GM18870 (cell line): ENCODE results near the gene BANP.
"Not testable (repeated sequence)": the region's sequence is repeated elsewhere in the genome, so short reads cannot be mapped to it uniquely, and the experiment has no call there.

ENCODE experiments used
- ATAC-seq: cut with Tn5 transposase; IDR thresholded peaks from one replicate; pipeline ENCODE4 v1.9.1; 2021; ENCODE audit warnings: moderate library complexity; ENCODE audit not compliant: unreplicated experiment

The BANP gene

GRCh38 chr16:87990254-87990653, 39.0 kb downstream of the BANP start:
- ATAC-seq, result not testable (repeated sequence)

GRCh38 chr16:87992142-87992541, 40.9 kb downstream of the BANP start:
- ATAC-seq, result not testable (repeated sequence)

DNA sequence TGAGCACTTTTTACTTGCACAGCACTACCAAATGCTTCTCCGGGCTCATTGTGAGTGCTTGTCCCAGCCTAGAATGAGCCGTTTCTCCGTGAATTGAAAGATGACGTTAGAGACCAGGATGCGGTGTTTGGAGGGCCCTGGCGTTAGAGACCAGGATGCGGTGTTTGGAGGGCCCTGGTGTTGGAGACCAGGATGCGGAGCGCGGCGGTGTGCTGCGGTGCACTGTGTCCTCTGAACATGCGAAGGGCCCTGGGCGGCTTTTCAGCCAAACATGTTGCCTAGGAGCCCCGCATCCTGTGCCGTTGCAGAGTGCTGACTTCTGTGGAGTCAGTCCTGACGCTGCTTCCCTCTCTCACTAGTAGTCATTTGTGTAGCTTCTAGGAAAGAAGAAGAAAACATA, 42.7 kb downstream of the BANP start:
- no peak for ATAC-seq

DNA sequence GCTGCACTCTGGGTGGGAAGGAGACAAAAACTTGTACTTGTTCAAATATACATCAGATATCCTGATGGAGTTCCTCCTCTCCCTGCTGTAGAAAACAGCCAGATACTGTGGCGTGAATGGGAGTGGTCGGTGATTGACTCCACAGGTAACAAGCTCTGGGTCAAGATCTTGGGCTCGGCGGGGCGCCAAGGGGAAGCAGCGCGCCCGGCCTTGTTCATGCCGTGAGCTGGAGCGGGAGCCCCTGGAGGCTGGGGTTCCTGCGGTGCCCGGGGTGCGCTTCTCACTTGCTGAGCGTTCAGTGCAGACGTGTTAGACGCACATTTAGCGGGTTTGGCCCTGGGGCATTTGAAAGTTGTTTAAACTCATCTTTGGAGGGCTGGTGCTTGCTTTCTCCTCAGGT, 44.4 kb downstream of the BANP start:
- no peak for ATAC-seq

- ATAC-seq, result no peak
Observed at GRCh38 chr16:87996962-87997880, 46.0 kb downstream of the BANP start.

DNA sequence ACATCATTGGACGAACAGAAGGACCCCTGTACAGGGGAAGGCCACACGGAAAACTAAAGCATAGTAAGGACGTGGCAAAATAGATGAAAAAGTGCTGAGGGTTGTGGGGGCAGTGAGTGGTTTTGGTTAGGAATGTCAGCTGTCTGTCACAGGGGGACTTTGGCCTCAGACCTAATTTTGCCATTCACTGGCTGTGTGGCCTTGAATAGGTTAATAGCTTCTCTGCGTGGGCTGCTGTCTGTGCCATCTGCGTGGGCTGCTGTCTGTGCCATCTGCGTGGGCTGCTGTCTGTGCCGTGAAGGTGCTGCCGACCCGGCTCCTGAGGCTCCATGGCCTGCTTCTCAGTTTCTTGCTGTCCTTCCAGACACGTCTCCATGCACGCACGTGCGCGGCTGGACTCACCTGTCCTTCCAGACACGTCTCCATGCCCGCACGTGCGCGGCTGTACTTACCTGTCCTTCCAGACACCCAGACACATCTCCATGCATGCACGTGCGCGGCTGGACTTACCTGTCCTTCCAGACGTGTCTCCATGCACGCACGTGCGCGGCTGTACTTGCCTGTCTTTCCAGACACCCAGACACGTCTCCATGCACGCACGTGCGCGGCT, 47.1 kb downstream of the BANP start:
- ATAC-seq, result not testable (repeated sequence)

DNA sequence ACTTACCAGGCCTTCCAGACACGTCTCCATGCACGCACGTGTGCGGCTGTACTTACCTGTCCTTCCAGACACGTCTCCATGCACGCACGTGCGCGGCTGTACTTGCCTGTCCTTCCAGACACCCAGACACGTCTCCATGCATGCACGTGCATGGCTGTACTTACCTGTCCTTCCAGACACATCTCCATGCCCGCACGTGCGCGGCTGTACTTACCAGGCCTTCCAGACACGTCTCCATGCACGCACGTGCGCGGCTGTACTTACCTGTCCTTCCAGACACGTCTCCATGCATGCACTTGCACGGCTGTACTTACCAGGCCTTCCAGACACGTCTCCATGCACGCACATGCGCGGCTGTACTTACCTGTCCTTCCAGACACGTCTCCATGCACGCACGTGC, 47.8 kb downstream of the BANP start:
- not testable (repeated sequence) for ATAC-seq

DNA sequence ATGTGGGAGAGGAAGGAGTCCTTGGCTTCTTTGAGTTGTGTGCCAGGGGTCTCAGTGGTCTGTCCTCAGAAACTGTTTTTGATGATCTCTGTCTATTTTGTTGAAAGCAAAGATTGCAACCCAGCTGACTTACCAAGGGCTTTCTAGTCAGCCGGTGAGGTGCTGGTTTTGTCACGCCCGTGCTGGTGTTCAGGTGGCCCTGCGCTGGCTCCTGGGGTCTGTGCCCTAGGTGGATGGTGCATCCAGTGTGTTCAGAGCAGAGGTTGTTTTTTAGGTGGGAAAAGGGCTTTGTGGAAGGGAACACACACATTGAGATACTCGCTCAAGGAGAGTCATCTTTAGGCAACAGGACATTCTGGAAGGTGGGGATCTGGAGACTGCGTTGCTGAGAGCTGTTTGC, 51.0 kb downstream of the BANP start:
- no peak for ATAC-seq

- ATAC-seq, result no peak
Observed at GRCh38 chr16:88002749-88003148, 51.5 kb downstream of the BANP start.

GRCh38 chr16:88003316-88003715, 52.1 kb downstream of the BANP start:
- ATAC-seq, result no peak

- ATAC-seq, result no peak
Observed at GRCh38 chr16:88003736-88004135, 52.5 kb downstream of the BANP start.

GRCh38 chr16:88004391-88004790, 53.2 kb downstream of the BANP start:
- no peak for ATAC-seq

GRCh38 chr16:88005181-88005581, 53.9 kb downstream of the BANP start:
- ATAC-seq, result no peak

GRCh38 chr16:88005968-88006367, 54.7 kb downstream of the BANP start:
- ATAC-seq, result no peak

DNA sequence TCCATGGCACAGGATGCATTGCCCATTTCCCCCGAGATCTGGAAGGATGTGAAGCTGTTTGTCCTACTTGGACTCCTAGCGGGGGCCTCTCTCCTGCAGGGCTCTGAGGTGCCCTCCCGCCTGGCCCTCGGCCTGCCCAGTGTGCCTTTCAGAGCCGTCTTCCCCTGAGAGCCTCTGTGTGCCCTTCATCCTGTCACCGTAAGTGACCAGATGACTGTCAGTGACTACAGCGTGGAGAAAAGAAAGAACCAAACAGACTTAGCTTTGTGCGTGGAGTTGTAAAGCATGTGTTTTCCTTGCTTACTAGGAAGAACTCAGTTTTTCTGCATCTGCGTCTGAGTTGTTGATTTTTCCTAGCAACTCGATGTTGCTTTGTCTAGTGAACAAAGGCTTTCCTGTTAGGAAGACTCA, 56.1 kb downstream of the BANP start:
- ATAC-seq, result no peak

GRCh38 chr16:88008840-88009239, 57.6 kb downstream of the BANP start:
- ATAC-seq, result no peak

DNA sequence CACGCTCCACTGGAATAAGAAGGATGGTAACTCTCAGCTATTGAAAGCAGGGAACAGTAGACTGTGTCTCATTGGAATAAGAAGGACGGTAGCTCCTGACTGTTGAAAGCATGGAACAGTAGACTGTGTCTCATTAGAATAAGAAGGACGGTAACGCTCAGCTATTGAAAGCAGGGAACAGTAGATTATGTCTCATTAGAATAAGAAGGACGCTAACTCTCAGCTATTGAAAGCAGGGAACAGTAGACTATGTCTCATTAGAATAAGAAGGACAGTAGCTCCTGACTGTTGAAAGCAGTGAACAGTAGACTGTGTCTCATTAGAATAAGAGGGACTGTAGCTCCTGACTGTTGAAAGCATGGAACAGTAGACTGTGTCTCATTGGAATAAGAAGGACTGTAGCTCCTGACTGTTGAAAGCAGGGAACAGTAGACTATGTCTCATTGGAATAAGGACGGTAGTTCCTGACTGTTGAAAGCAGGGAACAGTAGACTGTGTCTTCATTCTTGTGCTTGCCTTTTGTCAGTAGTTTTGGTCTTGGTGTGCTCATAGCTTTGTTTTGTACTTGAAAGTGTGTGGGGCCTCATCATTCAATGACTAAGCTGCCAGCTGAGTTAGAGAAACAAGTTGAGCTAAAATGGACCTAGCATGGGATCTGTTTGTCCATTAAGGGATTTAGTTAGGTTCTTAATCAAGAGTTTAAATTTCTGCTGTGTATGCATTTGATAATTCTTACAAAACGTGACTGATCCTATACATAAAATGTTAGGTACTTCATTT, 58.5 kb downstream of the BANP start:
- no peak for ATAC-seq

- ATAC-seq, result no peak
Observed at GRCh38 chr16:88010343-88010967, 59.2 kb downstream of the BANP start.

- no peak for ATAC-seq
Observed at GRCh38 chr16:88010968-88011483, 59.8 kb downstream of the BANP start.

GRCh38 chr16:88012360-88012759, 61.1 kb downstream of the BANP start:
- no peak for ATAC-seq

DNA sequence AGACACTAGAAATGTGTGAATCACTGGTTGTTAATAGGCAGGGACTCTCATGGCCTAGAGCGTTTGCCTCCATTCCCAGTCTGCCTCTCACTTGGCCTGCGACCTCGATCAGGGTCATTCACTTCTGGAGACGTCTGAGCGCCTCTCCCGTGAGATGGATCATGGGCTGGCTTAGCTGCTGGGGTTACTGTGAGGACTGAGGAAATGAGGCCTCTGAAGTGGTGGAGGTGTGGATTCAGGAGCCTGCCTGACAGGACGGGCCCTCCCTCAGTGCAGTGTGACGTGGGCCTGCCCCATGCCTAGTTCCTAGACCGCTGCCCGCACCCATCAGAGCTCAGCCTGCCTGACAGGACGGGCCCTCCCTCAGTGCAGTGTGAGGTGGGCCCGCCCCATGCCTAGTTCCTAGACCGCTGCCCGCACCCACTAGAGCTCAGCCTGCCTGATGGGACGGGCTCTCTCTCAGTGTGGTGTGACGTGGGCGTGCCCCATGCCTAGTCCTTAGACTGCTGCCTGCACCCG, 61.9 kb downstream of the BANP start:
- no peak for ATAC-seq
